HL-60 (cell line): ENCODE measurements around the gene HCFC1R1.

Experiments used
- DNase-seq, 2 experiments: peaks; one replicate each; pipeline ENCODE4 v3.0.0-alpha.2; 2010 to 2020; ENCODE audit warnings: low read depth in 1 of 2, low spot score in 1 of 2
- H3K27ac ChIP-seq: fragments of 250-450 bp; sonication (Bioruptor Pico); replicated peaks from 2 replicates; pipeline ENCODE4 v1.5.1; 2020; ENCODE audit warnings: mild to moderate bottlenecking, moderate library complexity
- H3K27me3 ChIP-seq: fragments of 250-450 bp; sonication (Bioruptor Pico); 2 replicates; pipeline ENCODE4 v1.5.1; 2021; ENCODE audit warnings: mild to moderate bottlenecking, moderate library complexity; ENCODE audit not compliant: insufficient read depth, poor library complexity, severe bottlenecking
- H3K4me3 ChIP-seq: replicated peaks from 2 replicates; pipeline ENCODE4 v1.5.1; 2011; ENCODE audit warnings: mild to moderate bottlenecking, control low read depth, low read length; ENCODE audit not compliant: insufficient read depth
- CTCF ChIP-seq: IDR thresholded peaks from one replicate; pipeline ENCODE4 v1.5.1; 2011; ENCODE audit warnings: low read length, control low read depth, inconsistent platforms; ENCODE audit not compliant: insufficient read depth
- GABPA ChIP-seq: IDR thresholded peaks from 2 replicates; pipeline ENCODE4 v1.6.1; 2012; ENCODE audit warnings: low read depth
- POLR2AphosphoS5 ChIP-seq: IDR thresholded peaks from 2 replicates; pipeline ENCODE4 v1.6.1; 2012; ENCODE audit warnings: low read depth
- SPI1 ChIP-seq: IDR thresholded peaks from 2 replicates; pipeline ENCODE4 v1.6.1; 2012; ENCODE audit warnings: low read depth, mild to moderate bottlenecking, borderline replicate concordance
- TF ChIP-seq, protein P1 (sequence below): IDR thresholded peaks from 2 replicates; pipeline ENCODE4 v1.6.1; 2012; ENCODE audit warnings: low read depth; ENCODE audit not compliant: insufficient replicate concordance

The HCFC1R1 gene

DNA sequence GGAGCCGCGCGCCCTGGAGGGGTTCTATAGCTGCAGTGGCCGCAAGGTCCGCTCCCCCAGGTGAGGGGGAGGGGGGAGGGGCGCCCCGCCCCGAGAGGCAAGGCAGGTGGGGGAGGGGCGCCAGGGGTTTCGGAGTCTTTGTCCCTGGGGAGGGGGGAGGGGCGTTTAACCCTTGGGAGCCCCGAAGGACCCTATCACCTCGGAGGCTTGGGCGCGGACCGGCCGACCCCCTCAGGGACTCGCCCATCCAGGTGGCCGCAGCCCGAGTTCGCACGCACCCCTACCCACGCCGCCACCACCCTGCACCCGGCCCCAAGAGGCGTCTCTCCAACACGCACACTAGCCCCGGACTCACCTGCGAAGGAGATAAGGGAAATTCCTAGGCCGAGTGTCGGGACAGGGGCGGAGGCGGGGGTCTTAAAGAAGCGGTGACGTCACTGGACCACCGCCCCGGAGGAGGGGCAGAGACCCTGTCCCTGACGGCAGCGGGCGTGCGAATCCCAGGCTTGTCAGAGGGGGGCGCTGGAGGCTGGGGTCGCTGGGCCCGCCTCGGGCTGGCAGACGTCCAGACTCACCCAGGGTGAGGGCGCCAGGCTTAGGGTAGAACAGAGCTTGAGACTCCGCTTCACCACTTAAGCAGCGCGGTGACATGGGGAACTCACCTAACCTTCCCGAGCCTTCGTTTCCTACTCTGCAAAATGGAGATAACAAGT lies 5.8 kb downstream of the HCFC1R1 start, which contains the start of gene CLDN6:
Gene CLDN6 (minus strand): TSS at position 390 of the 713 bp plus-strand sequence. CDS start 2,162 bp downstream, outside the sequence.
- TF ChIP-seq SPI1 (no peak), CTCF (no peak), POLR2AphosphoS5 (no peak), GABPA (no peak)
- TF ChIP-seq, protein P1, sequence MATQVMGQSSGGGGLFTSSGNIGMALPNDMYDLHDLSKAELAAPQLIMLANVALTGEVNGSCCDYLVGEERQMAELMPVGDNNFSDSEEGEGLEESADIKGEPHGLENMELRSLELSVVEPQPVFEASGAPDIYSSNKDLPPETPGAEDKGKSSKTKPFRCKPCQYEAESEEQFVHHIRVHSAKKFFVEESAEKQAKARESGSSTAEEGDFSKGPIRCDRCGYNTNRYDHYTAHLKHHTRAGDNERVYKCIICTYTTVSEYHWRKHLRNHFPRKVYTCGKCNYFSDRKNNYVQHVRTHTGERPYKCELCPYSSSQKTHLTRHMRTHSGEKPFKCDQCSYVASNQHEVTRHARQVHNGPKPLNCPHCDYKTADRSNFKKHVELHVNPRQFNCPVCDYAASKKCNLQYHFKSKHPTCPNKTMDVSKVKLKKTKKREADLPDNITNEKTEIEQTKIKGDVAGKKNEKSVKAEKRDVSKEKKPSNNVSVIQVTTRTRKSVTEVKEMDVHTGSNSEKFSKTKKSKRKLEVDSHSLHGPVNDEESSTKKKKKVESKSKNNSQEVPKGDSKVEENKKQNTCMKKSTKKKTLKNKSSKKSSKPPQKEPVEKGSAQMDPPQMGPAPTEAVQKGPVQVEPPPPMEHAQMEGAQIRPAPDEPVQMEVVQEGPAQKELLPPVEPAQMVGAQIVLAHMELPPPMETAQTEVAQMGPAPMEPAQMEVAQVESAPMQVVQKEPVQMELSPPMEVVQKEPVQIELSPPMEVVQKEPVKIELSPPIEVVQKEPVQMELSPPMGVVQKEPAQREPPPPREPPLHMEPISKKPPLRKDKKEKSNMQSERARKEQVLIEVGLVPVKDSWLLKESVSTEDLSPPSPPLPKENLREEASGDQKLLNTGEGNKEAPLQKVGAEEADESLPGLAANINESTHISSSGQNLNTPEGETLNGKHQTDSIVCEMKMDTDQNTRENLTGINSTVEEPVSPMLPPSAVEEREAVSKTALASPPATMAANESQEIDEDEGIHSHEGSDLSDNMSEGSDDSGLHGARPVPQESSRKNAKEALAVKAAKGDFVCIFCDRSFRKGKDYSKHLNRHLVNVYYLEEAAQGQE: no peak
- Histone ChIP-seq H3K27ac (no peak within 1 kb of the TSS), H3K27me3 (no peaks in the 10 kb centered on the region), H3K4me3 (no peak within 1 kb of the TSS)
- peak in 1 of 2 experiments; percentile 18 for DNase-seq

- Histone ChIP-seq H3K27me3 (no peaks in the 10 kb centered on the region), H3K4me3 (no peak overlapping the region), H3K27ac (no peak overlapping the region)
- no peak for DNase-seq
- TF ChIP-seq POLR2AphosphoS5 (no peak), CTCF (no peak), GABPA (no peak), SPI1 (no peak)
- TF ChIP-seq, protein P1: no peak
These were observed 6.4 kb downstream of the HCFC1R1 start for GRCh38 chr16:3017344-3017743.

- Histone ChIP-seq H3K4me3 (no peak overlapping the region), H3K27me3 (no peaks in the 10 kb centered on the region), H3K27ac (no peak overlapping the region)
- DNase-seq: no peak
- TF ChIP-seq GABPA (no peak), SPI1 (no peak)
These were observed 7.7 kb downstream of the HCFC1R1 start for GRCh38 chr16:3015865-3016521.

DNA sequence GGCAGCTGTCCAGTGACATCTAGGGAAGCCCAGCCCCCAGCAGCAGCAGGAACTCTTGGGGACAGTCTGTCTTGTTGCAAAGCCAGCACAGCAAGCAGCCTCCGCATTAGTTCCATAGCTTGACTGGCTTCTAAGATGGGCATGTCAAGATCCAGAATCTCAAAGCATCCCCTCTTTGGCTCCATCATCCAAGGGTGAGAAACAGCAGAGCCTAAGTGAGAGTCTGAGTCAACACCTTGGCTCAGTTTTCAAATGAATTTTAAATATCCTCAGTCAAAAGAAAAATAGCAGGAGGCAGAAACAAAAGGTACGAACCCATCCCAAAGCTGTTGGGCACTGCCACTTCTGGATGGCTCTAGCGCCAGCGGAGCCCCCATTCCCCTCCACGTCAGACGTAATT lies 8.8 kb downstream of the HCFC1R1 start:
- H3K27me3 ChIP-seq: no peaks in the 10 kb centered on the region
- no peak overlapping the region for H3K27ac ChIP-seq
- no peak for DNase-seq
- TF ChIP-seq CTCF: no peak
- TF ChIP-seq, protein P1: no peak
- no peak for TF ChIP-seq SPI1
- no peak overlapping the region for H3K4me3 ChIP-seq
